ENCODE data around the gene UBA1.
"Not testable (repeated sequence)": the region's sequence is repeated elsewhere in the genome, so short reads cannot be mapped to it uniquely, and the experiment has no call there.

UBA1 gene

GRCh38 chrX:47241201-47242011 is 47.8 kb downstream of the UBA1 start:
- in situ Hi-C loops (cut with MboI; ENCODE audit: low pct_unique_long_range_greater_than_20kb, low sequenced_read_pairs) = no loop called here
- no peak for DNase-seq

DNA sequence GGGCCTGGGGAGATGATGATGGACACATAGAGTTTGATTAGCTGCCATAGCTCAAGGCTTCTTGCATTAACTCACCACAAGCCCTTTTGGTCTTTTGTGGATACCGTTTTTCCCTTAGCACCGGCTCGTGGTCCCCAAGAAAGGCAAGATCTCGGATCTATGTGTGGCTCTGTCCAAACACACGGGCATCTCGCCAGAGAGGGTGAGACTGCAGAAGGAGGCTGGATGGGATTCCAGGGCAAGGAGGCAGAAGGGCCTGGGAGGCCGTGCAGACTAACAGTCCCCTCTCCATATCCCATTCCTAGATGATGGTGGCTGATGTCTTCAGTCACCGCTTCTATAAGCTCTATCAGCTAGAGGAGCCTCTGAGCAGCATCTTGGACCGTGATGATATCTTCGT is 48.7 kb downstream of the UBA1 start:
- in situ Hi-C loops (cut with MboI; ENCODE audit: low pct_unique_long_range_greater_than_20kb, low sequenced_read_pairs) = no loop called here
- DNase-seq = no peak

DNA sequence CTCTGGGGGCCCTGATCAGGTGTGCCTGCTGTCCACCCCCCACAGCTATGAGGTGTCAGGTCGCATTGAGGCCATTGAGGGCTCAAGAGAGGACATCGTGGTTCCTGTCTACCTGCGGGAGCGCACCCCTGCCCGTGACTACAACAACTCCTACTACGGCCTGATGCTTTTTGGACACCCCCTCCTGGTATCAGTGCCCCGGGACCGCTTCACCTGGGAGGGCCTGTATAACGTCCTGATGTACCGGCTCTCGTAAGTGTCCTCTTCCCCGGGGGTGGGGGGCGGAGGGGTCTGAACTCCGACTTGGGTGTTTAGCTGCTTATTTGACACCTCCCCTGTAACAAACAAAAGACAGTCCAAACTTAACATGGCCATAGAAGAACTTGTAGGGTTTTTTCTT is 49.7 kb downstream of the UBA1 start:
- in situ Hi-C loops (cut with MboI; ENCODE audit: low pct_unique_long_range_greater_than_20kb, low sequenced_read_pairs) = no loop called here
- DNase-seq = no peak

DNA sequence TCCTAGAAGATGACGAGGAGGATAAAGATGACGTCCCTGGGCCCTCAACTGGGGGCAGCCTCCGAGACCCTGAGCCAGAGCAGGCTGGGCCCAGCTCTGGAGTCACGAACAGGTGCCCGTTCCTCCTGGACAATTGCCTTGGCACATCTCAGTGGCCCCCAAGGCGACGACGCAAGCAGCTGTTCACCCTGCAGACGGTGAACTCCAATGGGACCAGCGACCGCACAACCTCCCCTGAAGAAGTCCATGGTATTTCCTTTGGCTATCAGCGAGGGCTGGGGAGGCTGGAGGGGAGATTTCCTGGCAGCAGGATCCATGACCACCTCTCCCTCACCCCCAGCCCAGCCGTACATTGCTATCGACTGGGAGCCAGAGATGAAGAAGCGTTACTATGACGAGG is 51.0 kb downstream of the UBA1 start:
- in situ Hi-C loops (cut with MboI; ENCODE audit: low pct_unique_long_range_greater_than_20kb, low sequenced_read_pairs) = no loop called here
- no peak for DNase-seq

GRCh38 chrX:47245156-47245555 is 51.5 kb downstream of the UBA1 start:
- in situ Hi-C loops (cut with MboI; ENCODE audit: low pct_unique_long_range_greater_than_20kb, low sequenced_read_pairs) = no loop called here
- no peak for DNase-seq

GRCh38 chrX:47247206-47247998 is 53.8 kb downstream of the UBA1 start:
- in situ Hi-C loops (cut with MboI; ENCODE audit: low pct_unique_long_range_greater_than_20kb, low sequenced_read_pairs) = no loop called here
- DNase-seq = no peak

- in situ Hi-C loops (cut with MboI; ENCODE audit: low pct_unique_long_range_greater_than_20kb, low sequenced_read_pairs) = no loop called here
- DNase-seq = no peak
Measured at GRCh38 chrX:47247999-47248320, 54.3 kb downstream of the UBA1 start.

DNA sequence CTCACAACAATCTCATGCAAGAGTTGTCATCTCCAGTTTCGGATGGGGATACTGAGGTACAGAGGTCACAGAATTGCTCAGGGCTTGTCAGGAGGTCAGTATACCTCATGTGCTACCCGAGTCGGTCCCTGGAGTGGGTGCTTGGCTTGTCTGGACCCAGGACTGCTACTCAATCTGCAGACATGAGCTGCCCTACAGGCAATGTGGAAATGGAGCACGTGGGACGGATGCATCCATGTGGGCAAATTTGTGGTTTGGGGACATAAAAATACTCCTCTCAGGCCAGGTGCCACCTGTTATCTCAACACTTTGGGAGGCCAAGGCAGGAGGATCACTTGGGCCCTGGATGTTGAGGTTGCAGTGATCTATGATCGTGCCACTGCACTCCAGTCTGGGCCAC is 54.9 kb downstream of the UBA1 start:
- in situ Hi-C loops (cut with MboI; ENCODE audit: low pct_unique_long_range_greater_than_20kb, low sequenced_read_pairs) = no loop called here
- DNase-seq = no peak

GRCh38 chrX:47250017-47250347 is 56.4 kb downstream of the UBA1 start:
- no peak for DNase-seq

DNA sequence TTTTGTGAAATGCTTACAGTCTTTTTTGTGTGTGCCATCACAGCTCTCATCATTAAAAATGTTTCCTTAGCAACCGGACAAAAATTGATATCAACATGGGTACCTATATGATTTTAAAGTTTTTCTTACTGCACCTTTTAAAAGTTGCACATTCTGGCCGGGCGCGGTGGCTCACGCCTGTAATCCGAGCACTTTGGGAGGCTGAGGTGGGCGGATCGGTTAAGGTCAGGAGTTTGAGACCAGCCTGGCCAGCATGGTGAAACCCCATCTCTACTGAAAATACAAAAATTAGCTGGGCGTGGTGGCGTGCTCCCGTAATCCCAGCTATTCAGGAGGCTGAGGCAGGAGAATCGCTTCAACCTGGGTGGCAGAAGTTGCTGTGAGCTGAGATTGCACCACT is 64.0 kb downstream of the UBA1 start:
- DNase-seq = not testable (repeated sequence)

More at GRCh38 chrX:47250017-47250347, 56.4 kb downstream of the UBA1 start:
- in situ Hi-C loops (cut with MboI; ENCODE audit: low pct_unique_long_range_greater_than_20kb, low sequenced_read_pairs) = no loop called here

More for the DNA sequence above, 64.0 kb downstream of the UBA1 start:
- in situ Hi-C loops (cut with MboI; ENCODE audit: low pct_unique_long_range_greater_than_20kb, low sequenced_read_pairs) = not testable (repeated sequence)

Measured in KBM-7 (cell line).